GM21737 (cell line): Measurements from ENCODE around the gene ANP32A.

Source experiments
- ATAC-seq: cut with Tn5 transposase; IDR thresholded peaks from one replicate; pipeline ENCODE4 v1.9.1; 2021; ENCODE audit warnings: mild to moderate bottlenecking, moderate library complexity; ENCODE audit not compliant: unreplicated experiment

Gene ANP32A

GRCh38 chr15:68800875-68801274 lies 19.8 kb downstream of the ANP32A start:
- ATAC-seq, result no peak

- no peak for ATAC-seq
Observed at GRCh38 chr15:68798346-68799094, 22.2 kb downstream of the ANP32A start.

- no peak for ATAC-seq
Observed at GRCh38 chr15:68797599-68798345, 22.9 kb downstream of the ANP32A start.

DNA sequence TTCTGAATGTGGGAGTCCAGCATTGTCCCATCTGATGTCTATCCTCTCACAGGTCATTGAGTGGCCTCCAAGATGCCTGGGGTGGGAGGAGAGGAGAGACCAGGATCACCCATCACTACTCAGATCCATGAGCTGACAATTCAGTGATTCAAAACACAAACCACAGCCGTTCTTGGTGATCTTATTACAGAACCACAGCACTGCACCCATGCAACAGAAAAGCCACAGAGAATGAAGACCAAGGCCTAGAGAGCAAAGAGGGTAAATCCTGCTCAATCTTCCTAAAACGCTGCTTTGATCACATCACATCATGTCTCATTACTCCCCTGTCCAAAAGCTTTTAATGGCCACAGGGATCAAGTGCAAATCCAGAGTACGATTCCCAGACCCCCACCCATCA lies 23.5 kb downstream of the ANP32A start:
- ATAC-seq, result no peak

DNA sequence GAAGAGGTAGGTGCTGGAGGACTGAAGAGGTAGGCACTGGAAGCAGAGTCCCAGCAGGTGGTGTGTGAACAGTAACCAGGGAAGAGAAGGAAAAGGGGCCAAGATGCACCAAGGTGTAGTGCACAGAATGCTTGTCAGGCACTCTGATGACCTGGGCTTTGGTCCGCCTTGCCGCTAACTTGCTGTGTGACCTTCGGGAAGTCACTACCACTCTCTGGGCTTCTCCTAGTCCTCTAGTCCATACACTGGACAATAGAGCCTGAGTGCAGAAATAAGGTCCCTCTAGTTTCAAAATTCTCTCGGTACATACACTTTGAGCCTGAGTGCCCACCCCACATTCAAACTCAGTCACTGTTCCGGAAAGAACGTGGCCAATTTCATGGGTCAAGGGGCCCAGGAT lies 24.1 kb downstream of the ANP32A start:
- no peak for ATAC-seq

- peak; percentile 43 for ATAC-seq
Observed at GRCh38 chr15:68795298-68795848, 25.3 kb downstream of the ANP32A start.

- no peak for ATAC-seq
Observed at GRCh38 chr15:68794863-68795262, 25.8 kb downstream of the ANP32A start.

- ATAC-seq, result no peak
Observed at GRCh38 chr15:68794307-68794706, 26.4 kb downstream of the ANP32A start.

- ATAC-seq, result no peak
Observed at GRCh38 chr15:68793776-68794175, 26.9 kb downstream of the ANP32A start.

GRCh38 chr15:68792901-68793766 lies 27.6 kb downstream of the ANP32A start:
- no peak for ATAC-seq

- peak; percentile 56 for ATAC-seq
Observed at GRCh38 chr15:68791431-68792283, 29.0 kb downstream of the ANP32A start.

DNA sequence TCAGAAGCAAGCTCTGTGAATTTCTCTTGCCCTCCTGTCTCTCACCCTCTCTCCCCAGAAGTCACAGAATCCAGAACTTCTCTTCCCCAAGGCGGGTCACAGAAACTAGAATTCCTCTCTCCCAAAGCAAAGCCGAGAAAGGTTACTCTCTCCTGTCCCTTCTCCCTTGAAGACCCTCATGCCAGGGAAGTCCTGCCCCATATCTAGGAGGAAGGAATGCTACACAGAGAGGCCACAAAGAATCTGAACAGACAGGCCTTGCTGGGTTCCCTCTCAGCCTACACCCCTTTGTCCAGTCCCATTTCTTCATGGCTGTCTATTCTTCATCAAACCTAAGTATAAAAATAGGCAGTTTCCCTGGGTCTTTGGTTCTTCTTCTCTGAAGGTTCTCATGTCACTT lies 29.8 kb downstream of the ANP32A start:
- no peak for ATAC-seq

DNA sequence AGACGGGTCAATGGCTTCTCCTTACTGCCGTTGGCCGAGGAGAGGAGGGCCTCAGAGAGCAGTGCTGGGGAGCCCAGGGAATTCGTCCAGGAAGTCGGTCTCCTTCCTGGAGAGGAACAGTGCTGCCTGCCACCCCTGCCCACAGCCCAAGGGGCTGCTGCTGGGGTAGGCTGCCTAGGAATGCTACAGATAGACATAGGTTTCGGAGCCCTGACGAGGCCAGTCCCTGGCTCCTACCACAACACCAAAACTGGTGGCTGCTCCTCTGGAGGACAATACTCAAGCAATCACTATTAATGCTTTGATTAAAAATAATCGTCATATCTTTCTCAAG lies 30.5 kb downstream of the ANP32A start:
- ATAC-seq, result no peak

DNA sequence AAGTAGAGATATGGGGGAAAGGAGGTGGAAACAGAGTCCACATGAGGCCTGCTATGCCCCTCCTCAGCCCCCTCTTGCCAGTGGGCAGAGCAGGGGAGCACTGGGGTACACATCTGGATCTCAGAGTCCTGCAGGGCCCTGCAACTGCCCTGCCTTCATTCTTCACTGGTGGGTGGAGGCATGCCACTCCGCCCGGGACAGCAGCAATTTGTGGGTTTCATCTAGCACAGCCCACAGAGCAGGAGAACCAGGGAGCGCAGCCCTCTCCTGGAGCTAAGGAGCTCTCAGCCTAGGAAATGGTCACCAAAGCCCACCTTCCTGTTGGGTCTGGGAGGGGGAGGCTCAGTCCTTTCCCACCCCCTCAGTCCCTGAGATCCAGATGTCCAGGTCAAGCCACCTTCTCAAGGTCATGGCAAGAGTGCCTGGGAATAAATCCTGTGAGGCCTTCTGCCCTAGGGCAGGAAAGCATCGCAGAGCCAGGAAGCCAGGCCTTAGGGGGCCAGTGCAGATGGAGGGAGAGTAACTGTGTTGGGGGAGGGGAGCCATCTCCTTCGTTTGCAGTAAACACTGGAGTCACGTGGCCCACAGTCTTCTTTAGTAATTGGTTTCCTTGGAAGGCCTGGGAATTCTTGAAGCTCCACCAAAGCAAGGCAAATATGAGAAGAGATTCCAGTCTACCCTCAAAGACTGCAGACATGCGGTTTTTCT lies 31.0 kb downstream of the ANP32A start:
- no peak for ATAC-seq

DNA sequence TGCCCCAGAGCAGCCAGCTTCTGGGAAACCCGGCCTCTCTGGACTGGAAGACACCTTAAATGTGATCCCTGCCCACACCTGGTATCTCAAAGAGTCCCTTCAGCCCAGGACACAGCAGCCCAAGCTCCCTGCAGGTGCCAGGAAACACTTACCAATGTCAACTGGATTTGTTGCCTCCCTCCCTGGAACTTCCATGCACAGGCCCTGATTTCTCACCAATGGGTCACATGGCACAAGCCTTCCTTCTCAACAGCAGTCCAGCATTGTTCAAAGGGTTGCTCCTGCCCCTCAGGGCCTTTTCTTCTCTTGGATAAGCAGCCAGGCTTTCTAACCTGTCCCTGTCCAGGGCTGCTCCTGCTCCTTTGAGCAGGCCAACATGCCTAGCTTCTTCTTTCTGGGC lies 31.6 kb downstream of the ANP32A start:
- ATAC-seq, result no peak

DNA sequence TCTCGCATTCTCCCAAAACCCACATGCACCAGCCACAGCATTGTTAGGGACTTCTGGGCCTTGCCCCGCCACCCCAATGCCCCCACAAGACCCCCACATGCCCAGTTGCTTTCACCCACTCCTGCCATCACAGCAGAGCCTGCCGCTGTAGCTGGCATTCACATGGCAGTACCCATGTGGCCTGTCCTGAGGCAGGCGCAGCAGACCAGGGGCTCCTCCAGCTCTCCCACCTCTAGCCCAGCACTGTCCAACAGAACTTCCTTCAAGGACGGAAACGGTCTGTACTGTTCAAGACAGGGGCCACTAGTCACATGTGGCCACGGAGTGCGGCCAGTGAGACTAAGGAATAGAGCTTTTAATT lies 32.5 kb downstream of the ANP32A start:
- no peak for ATAC-seq

- ATAC-seq, result no peak
Observed at GRCh38 chr15:68787609-68788263, 33.0 kb downstream of the ANP32A start.

- no peak for ATAC-seq
Observed at GRCh38 chr15:68786753-68787152, 33.9 kb downstream of the ANP32A start.

- no peak for ATAC-seq
Observed at GRCh38 chr15:68785541-68785940, 35.2 kb downstream of the ANP32A start.
